GM12878 (cell line): ENCODE measurements around the gene DNAJC5. TPM values are rescaled to one million over a fixed set of nuclear protein-coding genes. Genes with fewer than 3 reads are reported as not detected.

Experiments used
- ATAC-seq: fragments of 200-7000 bp; cut with Tn5 transposase; 3 replicates; pipeline ENCODE4 v1.9.1; 2020; ENCODE audit warnings: mild to moderate bottlenecking, moderate library complexity
- BruUV-seq: library from RNA; stranded (reverse); fragments of 400-500 nt; replicated peaks from 2 replicates; lab custom pipeline; 2021; lab: Mats Ljungman, UMichigan
- CTCF ChIA-PET: fragments of 300-600 bp; sonication (Branson Sonifier 250); formaldehyde crosslinking; extraction: SDS; loops from one replicate; lab custom pipeline; 2021; ENCODE audit warnings: inconsistent platforms; lab: Yijun Ruan, JAX
- POLR2A ChIA-PET: fragments of 350-600 bp; formaldehyde crosslinking; extraction: SDS; loops from one replicate; lab custom pipeline; 2021; ENCODE audit warnings: inconsistent platforms; lab: Charles Lee
- RAD21 ChIA-PET: fragments of 300-600 bp; sonication (Branson Sonifier 250); formaldehyde crosslinking; loops from one replicate; lab custom pipeline; 2023; ENCODE audit warnings: antibody characterized with exemption; ENCODE audit not compliant: unreplicated experiment; lab: Charles Lee
- SMC1A ChIA-PET: fragments of 300-600 bp; sonication (Branson Sonifier 250); formaldehyde crosslinking; loops from one replicate; lab custom pipeline; 2023; ENCODE audit not compliant: unreplicated experiment, uncharacterized antibody; lab: Charles Lee
- DNase-seq: peaks from one replicate; pipeline ENCODE4 v3.0.0-alpha.2; 2011; ENCODE audit warnings: low read depth, low spot score
- FAIRE-seq: peaks from 3 replicates; lab custom pipeline; 2011; peaks lifted over from hg19 to GRCh38; lab: Jason Lieb, UNC
- H2AFZ ChIP-seq: 2 replicates; pipeline ENCODE4 v1.6.0; 2011; ENCODE audit warnings: low read depth, low read length, control low read depth; ENCODE audit not compliant: control insufficient read depth
- H3K27ac ChIP-seq: 2 replicates; pipeline ENCODE4 v1.5.1; 2011; ENCODE audit warnings: control low read depth; ENCODE audit not compliant: control insufficient read depth, insufficient read depth
- H3K27me3 ChIP-seq, 2 experiments: replicated peaks in 1 of 2; 2 replicates each; pipeline versions ENCODE4 v1.6.0 to v1.6.1; 2011; ENCODE audit warnings: low read length in 1 of 2; ENCODE audit not compliant: control insufficient read depth in 2 of 2, insufficient read depth in 2 of 2
- H3K36me3 ChIP-seq, 2 experiments: 2 replicates each; pipeline ENCODE4 v1.5.1; 2011; ENCODE audit warnings: low read length in 1 of 2; ENCODE audit not compliant: control insufficient read depth in 2 of 2, insufficient read depth in 2 of 2
- H3K4me1 ChIP-seq: 2 replicates; pipeline ENCODE4 v1.6.1; 2011; ENCODE audit warnings: mild to moderate bottlenecking, low read length, moderate library complexity, mixed read lengths; ENCODE audit not compliant: control insufficient read depth, insufficient read depth
- H3K4me2 ChIP-seq: 2 replicates; pipeline ENCODE4 v1.6.0; 2011; ENCODE audit warnings: control low read depth; ENCODE audit not compliant: control insufficient read depth, insufficient read depth
- H3K4me3 ChIP-seq: fragments of 200-600 bp; sonication (generic); 2 replicates; pipeline ENCODE4 v1.5.1; 2016
- H3K79me2 ChIP-seq: 2 replicates; pipeline ENCODE4 v1.6.0; 2011; ENCODE audit warnings: low read length; ENCODE audit not compliant: control insufficient read depth, insufficient read depth
- H3K9ac ChIP-seq: 2 replicates; pipeline ENCODE4 v1.8.0; 2011; ENCODE audit warnings: low read length, control low read depth, mixed read lengths; ENCODE audit not compliant: control insufficient read depth, insufficient read depth
- H3K9me3 ChIP-seq: replicated peaks from 3 replicates; pipeline ENCODE4 v1.5.1; 2011; ENCODE audit warnings: mild to moderate bottlenecking, low read length; ENCODE audit not compliant: control insufficient read depth, insufficient read depth
- H4K20me1 ChIP-seq: 2 replicates; pipeline ENCODE4 v1.6.0; 2011; ENCODE audit not compliant: control insufficient read depth, insufficient read depth
- ATF7 ChIP-seq: fragments of 450-650 bp; IDR thresholded peaks from 2 replicates; pipeline ENCODE4 v1.6.1; 2016; ENCODE audit warnings: low read depth, mild to moderate bottlenecking
- BACH1 ChIP-seq: fragments of 450-650 bp; IDR thresholded peaks from 2 replicates; pipeline ENCODE4 v1.6.1; 2017; ENCODE audit warnings: mild to moderate bottlenecking, borderline replicate concordance
- CEBPB ChIP-seq, 2 experiments: fragments of 150-350 bp in 1 of 2; IDR thresholded peaks; 2 replicates each; pipeline ENCODE4 v1.6.1; 2012 to 2014; ENCODE audit warnings: low read depth in 2 of 2, low read length in 2 of 2, borderline replicate concordance in 1 of 2, inconsistent platforms in 1 of 2
- CREM ChIP-seq: IDR thresholded peaks from 2 replicates; pipeline ENCODE4 v1.6.1; 2014; ENCODE audit warnings: antibody characterized with exemption, low read depth
- IKZF2 ChIP-seq, 2 experiments: fragments of 450-650 bp; IDR thresholded peaks; 2 replicates each; pipeline ENCODE4 v1.6.1; 2017; ENCODE audit warnings: mild to moderate bottlenecking in 2 of 2, moderate library complexity in 2 of 2
- IRF5 ChIP-seq: fragments of 450-650 bp; IDR thresholded peaks from 2 replicates; pipeline ENCODE4 v1.6.1; 2017; ENCODE audit warnings: borderline replicate concordance
- KAT2A ChIP-seq: conservative IDR thresholded peaks from 2 replicates; pipeline ENCODE4 v1.6.1; 2011; ENCODE audit warnings: low read depth, low read length; ENCODE audit not compliant: control insufficient read depth
- LARP7 ChIP-seq: fragments of 450-650 bp; IDR thresholded peaks from 2 replicates; pipeline ENCODE4 v1.6.1; 2017; ENCODE audit warnings: mild to moderate bottlenecking
- MXI1 ChIP-seq: fragments of 150-350 bp; IDR thresholded peaks from 2 replicates; pipeline ENCODE4 v1.6.1; 2011; ENCODE audit warnings: low read depth, mild to moderate bottlenecking, inconsistent platforms, low read length, improper control_type of control experiment
- NKRF ChIP-seq: fragments of 450-650 bp; conservative IDR thresholded peaks from 2 replicates; pipeline ENCODE4 v1.6.1; 2017; ENCODE audit warnings: mild to moderate bottlenecking, moderate library complexity
- NR2C1 ChIP-seq: fragments of 450-650 bp; IDR thresholded peaks from 2 replicates; pipeline ENCODE4 v1.6.1; 2017; ENCODE audit warnings: antibody characterized with exemption, mild to moderate bottlenecking, moderate library complexity
- PML ChIP-seq: IDR thresholded peaks from 2 replicates; pipeline ENCODE4 v1.6.1; 2012; ENCODE audit warnings: low read length, inconsistent platforms
- RCOR1 ChIP-seq: conservative IDR thresholded peaks from 2 replicates; pipeline ENCODE4 v1.6.1; 2012; ENCODE audit warnings: low read depth, low read length, improper control_type of control experiment
- RELA ChIP-seq: fragments of 450-650 bp; IDR thresholded peaks from 2 replicates; pipeline ENCODE4 v1.8.0; 2014; ENCODE audit warnings: borderline replicate concordance; ENCODE audit not compliant: partially characterized antibody
- RFX5 ChIP-seq: IDR thresholded peaks from 2 replicates; pipeline ENCODE4 v1.6.1; 2011; ENCODE audit warnings: low read depth, low read length, improper control_type of control experiment
- SMAD5 ChIP-seq: IDR thresholded peaks from 2 replicates; pipeline ENCODE4 v1.6.1; 2016; ENCODE audit warnings: antibody characterized with exemption, low read depth
- SPI1 ChIP-seq: IDR thresholded peaks from 2 replicates; pipeline ENCODE4 v1.6.1; 2011; ENCODE audit warnings: low read depth, mild to moderate bottlenecking, low read length, moderate library complexity, borderline replicate concordance; ENCODE audit not compliant: insufficient read depth
- TAF1 ChIP-seq: IDR thresholded peaks from 2 replicates; pipeline ENCODE4 v1.6.1; 2011; ENCODE audit warnings: mild to moderate bottlenecking, low read depth, low read length, borderline replicate concordance
- TBL1XR1 ChIP-seq: IDR thresholded peaks from 2 replicates; pipeline ENCODE4 v1.6.1; 2012; ENCODE audit warnings: low read depth, low read length, improper control_type of control experiment
- ZNF24 ChIP-seq: fragments of 450-650 bp; IDR thresholded peaks from 2 replicates; pipeline ENCODE4 v1.6.1; 2017; ENCODE audit warnings: antibody characterized with exemption, mild to moderate bottlenecking
- WGBS: methylation state at CpG from one replicate; pipeline ENCODE4 v1.1.6; 2016; ENCODE audit warnings: low lambda C conversion rate; ENCODE audit not compliant: insufficient replicate concordance, insufficient coverage; ENCODE audit errors: missing lambda C conversion rate; 5-methylcytosine and 5-hydroxymethylcytosine counted together
- in situ Hi-C: fragments of 300-500 bp; cut with MboI; formaldehyde crosslinking; loops from 9 replicates; pipeline ENCODE4 v1.14.3; 2018; ENCODE audit warnings: mixed read lengths
- intact Hi-C: fragments of 100-400 bp; cut with micrococcal nuclease; formaldehyde crosslinking; loops from one replicate; pipeline ENCODE4 v1.14.2; 2022; ENCODE audit not compliant: unreplicated experiment
- polyA plus RNA-seq, 11 experiments: library from polyadenylated mRNA; depleted of rRNA in 4 of 11; unstranded in 6 of 11; stranded (reverse) in 5 of 11; fragments of >200 nt; fragmentation: Nextera tagmentation in 4 of 11; fragmentation: Illumina TruSeq in 1 of 11; extraction: Ambion mirVana in 4 of 11; extraction: Trizol in 1 of 11; gene quantifications; 1 replicate in 1 of 11; 2 replicates in 10 of 11; pipeline versions ENCODE4 v1.2.1 to v1.2.3, GENCODE V29; 2011 to 2016; ENCODE audit warnings: inconsistent platforms in 2 of 11, missing spikeins in 2 of 11, low read depth in 1 of 11
- total RNA-seq, 4 experiments: library from RNA; depleted of rRNA in 3 of 4; stranded (reverse); fragments of >200 nt in 3 of 4; fragmentation: Illumina TruSeq in 1 of 4; extraction: Trizol in 1 of 4; gene quantifications; 2 replicates each; pipeline versions ENCODE4 v1.2.1 to v1.2.3, GENCODE V29; 2013 to 2021

DNAJC5 gene
- total and polyA plus RNA-seq, 10 of the 15 experiments (the other 5 are each of a cell fraction or from before 2014, with no cell fraction given), result 0.69 to 36.8 (median 17.0) TPM

DNA sequence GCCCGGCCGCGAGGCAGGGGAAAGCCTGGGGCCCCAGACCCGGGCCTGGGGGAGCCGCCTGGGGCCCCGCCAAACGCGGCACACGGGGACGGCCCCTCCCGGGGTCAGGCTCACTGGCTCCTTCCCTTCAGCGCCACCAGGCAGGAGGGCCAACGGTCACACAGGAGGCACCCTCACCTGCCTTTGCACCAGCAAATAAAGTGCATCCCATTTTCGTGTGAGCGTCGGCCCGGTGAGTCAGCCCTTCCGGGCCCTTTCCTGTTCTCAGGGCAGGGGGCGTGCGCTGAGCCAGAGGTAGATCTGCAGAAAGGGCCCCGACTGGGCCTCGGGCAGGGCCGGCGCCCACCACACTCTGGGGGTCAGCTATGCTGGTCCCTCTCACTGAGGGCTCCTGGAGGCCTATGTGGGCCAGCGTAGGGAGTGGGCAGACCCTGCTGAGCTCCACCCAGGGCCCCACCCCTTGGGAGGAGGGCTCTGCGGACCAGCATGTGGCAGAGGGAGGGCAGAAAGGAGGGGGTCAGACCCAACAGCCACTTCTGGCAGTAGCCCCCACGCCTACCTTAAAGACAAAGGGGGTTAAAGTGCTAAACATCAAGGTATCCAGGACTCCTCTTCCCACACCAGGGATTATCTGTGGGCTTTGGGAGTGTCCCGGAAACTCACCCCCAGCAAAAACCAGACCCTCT, 62.2 kb downstream of the DNAJC5 start:
- WGBS, result under 1% methylated on average over 27 of the region's 28 CpGs
- Histone ChIP-seq H4K20me1 (peaks cover 3% of the 10 kb centered on the region; the same call in 1 of the 2 replicates), H3K27ac (peak overlapping the region; percentile 72), H3K4me3 (peak overlapping the region; percentile 43), H3K36me3 (peaks cover 0 to 3% of the 10 kb centered on the region in 2 experiments; a peak in 2 of 4 replicates), H3K9ac (peak overlapping the region; percentile 61), H3K4me1 (peaks cover 7% of the 10 kb centered on the region), H3K27me3 (no peaks in the 10 kb centered on the region), H3K4me2 (peak overlapping the region; percentile 86), H3K9me3 (no peaks in the 10 kb centered on the region), H3K79me2 (peaks cover 28% of the 10 kb centered on the region), H2AFZ (peak overlapping the region; percentile 58)
- ChIA-PET CTCF (interaction anchor here (0.7 to 1.8 kb wide), 3 partner anchors 16 to 100 kb away, joined by 3 to 12 read pairs (median 4); no protein-coding TSS in a partner anchor), RAD21 (interaction anchor here (0.6 to 2.2 kb wide), 6 partner anchors 16 to 106 kb away, joined by 3 to 10 read pairs (median 6); partner anchors contain the start of genes PRPF6 and TCEA2), POLR2A (interaction anchor here (1.1 to 2.4 kb wide), 4 partner anchors 11 to 106 kb away, joined by 3 to 11 read pairs (median 4); partner anchors contain the start of gene PRPF6), SMC1A (interaction anchor here (2.7 kb wide), 1 partner anchor 16 kb away, joined by 7 read pairs; no protein-coding TSS in a partner anchor)
- intact Hi-C loops, result loop anchor here (2.0 to 5.0 kb wide), 3 partner anchors 16 to 250 kb away; partner anchors contain the start of gene ARFRP1
- no peak for DNase-seq
- in situ Hi-C loops, result no loop called here
- no TSS peak for BruUV-seq
- ATAC-seq, result peak; percentile 74
- peak; percentile 7 for FAIRE-seq
- TF ChIP-seq PML (no peak), TAF1 (no peak), RFX5 (no peak), CREM (no peak), IRF5 (no peak), SMAD5 (0 out of 2 replicates have a peak, but pooled peaks have one; percentile 23), ZNF24 (no peak), ATF7 (no peak), RCOR1 (no peak), KAT2A (no peak), NR2C1 (no peak), BACH1 (0 out of 2 replicates have a peak, but pooled peaks have one; percentile 7), MXI1 (no peak), NKRF (no peak), SPI1 (no peak), LARP7 (no peak), TBL1XR1 (no peak), RELA (no peak), IKZF2 (IDR thresholded peaks at IDR 0.05) (no peak), CEBPB (IDR thresholded peaks at IDR 0.05; ENCODE audit: borderline replicate concordance in 1 of 2, low read depth in 2 of 2, low read length in 2 of 2) (no peak)
